HEK293 (cell line): ENCODE data around the gene CDK10.

Source experiments
- CTCF ChIA-PET: fragments of 350-600 bp; formaldehyde crosslinking; extraction: SDS; loops from one replicate; lab custom pipeline; 2021; ENCODE audit warnings: antibody characterized with exemption; lab: Yijun Ruan, JAX
- POLR2A ChIA-PET: fragments of 300-600 bp; formaldehyde crosslinking; extraction: SDS; loops from one replicate; lab custom pipeline; 2020; ENCODE audit warnings: antibody characterized with exemption, inconsistent platforms; lab: Yijun Ruan, JAX
- H3K27ac ChIP-seq: fragments of 200-500 bp; sonication (Bioruptor generic); 2 replicates; pipeline ENCODE4 v1.5.1; 2014; ENCODE audit warnings: low read depth, low read length, control low read depth, inconsistent platforms; ENCODE audit errors: extremely low read depth
- H3K36me3 ChIP-seq, 2 experiments: fragments of 200-500 bp in 1 of 2; sonication (Bioruptor generic) in 1 of 2; 1 replicate in 1 of 2; 2 replicates in 1 of 2; pipeline ENCODE4 v1.5.1; 2014 to 2017; ENCODE audit warnings: inconsistent platforms in 2 of 2, low read length in 2 of 2; ENCODE audit not compliant: control insufficient read depth in 2 of 2, insufficient read depth in 1 of 2
- H3K4me1 ChIP-seq: fragments of 200-500 bp; sonication (Bioruptor generic); 2 replicates; pipeline ENCODE4 v1.5.1; 2014; ENCODE audit warnings: mild to moderate bottlenecking, low read length, inconsistent platforms; ENCODE audit not compliant: control insufficient read depth, insufficient read depth
- H3K4me3 ChIP-seq: 2 replicates; pipeline ENCODE4 v1.5.1; 2011; ENCODE audit warnings: low read depth, mild to moderate bottlenecking, control low read depth, low read length, moderate library complexity
- H3K9me3 ChIP-seq: fragments of 200-500 bp; sonication (Bioruptor generic); 2 replicates; pipeline ENCODE4 v1.5.1; 2014; ENCODE audit warnings: low read depth, low read length, inconsistent platforms; ENCODE audit not compliant: control insufficient read depth, insufficient read depth
- GLIS2 ChIP-seq: fragments of 450-650 bp; formaldehyde crosslinking; IDR thresholded peaks from 2 replicates; pipeline ENCODE4 v1.5.1; 2016; ENCODE audit warnings: missing biosample characterization, missing genetic modification characterization
- SCRT2 ChIP-seq: fragments of 450-650 bp; formaldehyde crosslinking; IDR thresholded peaks from 2 replicates; pipeline ENCODE4 v1.5.1; 2016; ENCODE audit warnings: missing biosample characterization, missing genetic modification characterization
- SP3 ChIP-seq: fragments of 450-650 bp; formaldehyde crosslinking; IDR thresholded peaks from 2 replicates; pipeline ENCODE4 v1.5.1; 2016; ENCODE audit warnings: missing biosample characterization, missing genetic modification characterization
- TRIM28 ChIP-seq: IDR thresholded peaks from 2 replicates; pipeline ENCODE4 v1.6.1; 2011; ENCODE audit warnings: low read length, control low read depth, borderline replicate concordance
- YY1 ChIP-seq: fragments of 450-650 bp; formaldehyde crosslinking; IDR thresholded peaks from 2 replicates; pipeline ENCODE4 v1.5.1; 2018; ENCODE audit warnings: missing biosample characterization, missing genetic modification characterization
- ZBTB20 ChIP-seq: fragments of 450-650 bp; formaldehyde crosslinking; IDR thresholded peaks from 2 replicates; pipeline ENCODE4 v1.5.1; 2016; ENCODE audit warnings: missing biosample characterization, missing genetic modification characterization
- ZBTB48 ChIP-seq: fragments of 450-650 bp; formaldehyde crosslinking; IDR thresholded peaks from 2 replicates; pipeline ENCODE4 v1.5.1; 2016; ENCODE audit warnings: missing biosample characterization, missing genetic modification characterization
- ZNF140 ChIP-seq: fragments of 450-650 bp; formaldehyde crosslinking; IDR thresholded peaks from 2 replicates; pipeline ENCODE4 v1.5.1; 2016; ENCODE audit warnings: missing biosample characterization, missing genetic modification characterization
- ZNF24 ChIP-seq: fragments of 450-650 bp; formaldehyde crosslinking; IDR thresholded peaks from 2 replicates; pipeline ENCODE4 v1.5.1; 2016; ENCODE audit warnings: missing biosample characterization, missing genetic modification characterization
- ZNF394 ChIP-seq: fragments of 450-650 bp; formaldehyde crosslinking; IDR thresholded peaks from 2 replicates; pipeline ENCODE4 v1.5.1; 2016; ENCODE audit warnings: missing biosample characterization, missing genetic modification characterization, mild to moderate bottlenecking, moderate library complexity, borderline replicate concordance
- ZNF48 ChIP-seq: fragments of 450-650 bp; formaldehyde crosslinking; IDR thresholded peaks from 2 replicates; pipeline ENCODE4 v1.5.1; 2016; ENCODE audit warnings: missing biosample characterization, missing genetic modification characterization
- ZNF549 ChIP-seq: fragments of 450-650 bp; IDR thresholded peaks from 2 replicates; pipeline ENCODE4 v1.5.1; 2018; ENCODE audit warnings: missing biosample characterization, missing genetic modification characterization, mild to moderate bottlenecking, inconsistent platforms, moderate library complexity
- ZNF626 ChIP-seq: fragments of 450-650 bp; sonication (Bioruptor Pico); formaldehyde crosslinking; IDR thresholded peaks from 2 replicates; pipeline ENCODE4 v1.5.1; 2018; ENCODE audit warnings: missing biosample characterization, missing genetic modification characterization, inconsistent platforms
- ZNF777 ChIP-seq: fragments of 450-650 bp; formaldehyde crosslinking; IDR thresholded peaks from 2 replicates; pipeline ENCODE4 v1.5.1; 2017; ENCODE audit warnings: missing biosample characterization, missing genetic modification characterization, borderline replicate concordance
- ZNF843 ChIP-seq: fragments of 450-650 bp; formaldehyde crosslinking; IDR thresholded peaks from 2 replicates; pipeline ENCODE4 v1.5.1; 2016; ENCODE audit warnings: missing biosample characterization, missing genetic modification characterization
- ZSCAN16 ChIP-seq: fragments of 450-650 bp; formaldehyde crosslinking; IDR thresholded peaks from 2 replicates; pipeline ENCODE4 v1.5.1; 2016; ENCODE audit warnings: missing biosample characterization, missing genetic modification characterization
- ZSCAN30 ChIP-seq: fragments of 450-650 bp; IDR thresholded peaks from 2 replicates; pipeline ENCODE4 v1.5.1; 2018; ENCODE audit warnings: missing biosample characterization, mild to moderate bottlenecking, missing genetic modification characterization, moderate library complexity
- TF ChIP-seq, protein P1 (sequence below): fragments of 450-650 bp; formaldehyde crosslinking; IDR thresholded peaks from 2 replicates; pipeline ENCODE4 v1.5.1; 2016; ENCODE audit warnings: missing biosample characterization, missing genetic modification characterization
- TF ChIP-seq, protein P2 (sequence below): fragments of 450-650 bp; formaldehyde crosslinking; IDR thresholded peaks from 2 replicates; pipeline ENCODE4 v1.5.0; 2017; ENCODE audit warnings: missing biosample characterization, missing genetic modification characterization, borderline replicate concordance
- TF ChIP-seq, protein P3 (sequence below): fragments of 450-650 bp; formaldehyde crosslinking; IDR thresholded peaks from 2 replicates; pipeline ENCODE4; 2016; ENCODE audit warnings: missing biosample characterization, missing genetic modification characterization
- TF ChIP-seq, protein P4 (sequence below): fragments of 450-650 bp; formaldehyde crosslinking; IDR thresholded peaks from 2 replicates; pipeline ENCODE4 v1.5.1; 2016; ENCODE audit warnings: missing biosample characterization, missing genetic modification characterization
- TF ChIP-seq, protein P5 (sequence below): fragments of 450-650 bp; formaldehyde crosslinking; IDR thresholded peaks from 2 replicates; pipeline ENCODE4 v1.5.1; 2016; ENCODE audit warnings: missing biosample characterization, missing genetic modification characterization
- TF ChIP-seq, protein P6 (sequence below): fragments of 450-650 bp; formaldehyde crosslinking; IDR thresholded peaks from 2 replicates; pipeline ENCODE4 v1.5.1; 2016; ENCODE audit warnings: missing biosample characterization, missing genetic modification characterization
- TF ChIP-seq, protein P7 (sequence below): fragments of 450-650 bp; formaldehyde crosslinking; IDR thresholded peaks from 2 replicates; pipeline ENCODE4 v1.5.1; 2016; ENCODE audit warnings: missing biosample characterization, missing genetic modification characterization

CDK10 gene

DNA sequence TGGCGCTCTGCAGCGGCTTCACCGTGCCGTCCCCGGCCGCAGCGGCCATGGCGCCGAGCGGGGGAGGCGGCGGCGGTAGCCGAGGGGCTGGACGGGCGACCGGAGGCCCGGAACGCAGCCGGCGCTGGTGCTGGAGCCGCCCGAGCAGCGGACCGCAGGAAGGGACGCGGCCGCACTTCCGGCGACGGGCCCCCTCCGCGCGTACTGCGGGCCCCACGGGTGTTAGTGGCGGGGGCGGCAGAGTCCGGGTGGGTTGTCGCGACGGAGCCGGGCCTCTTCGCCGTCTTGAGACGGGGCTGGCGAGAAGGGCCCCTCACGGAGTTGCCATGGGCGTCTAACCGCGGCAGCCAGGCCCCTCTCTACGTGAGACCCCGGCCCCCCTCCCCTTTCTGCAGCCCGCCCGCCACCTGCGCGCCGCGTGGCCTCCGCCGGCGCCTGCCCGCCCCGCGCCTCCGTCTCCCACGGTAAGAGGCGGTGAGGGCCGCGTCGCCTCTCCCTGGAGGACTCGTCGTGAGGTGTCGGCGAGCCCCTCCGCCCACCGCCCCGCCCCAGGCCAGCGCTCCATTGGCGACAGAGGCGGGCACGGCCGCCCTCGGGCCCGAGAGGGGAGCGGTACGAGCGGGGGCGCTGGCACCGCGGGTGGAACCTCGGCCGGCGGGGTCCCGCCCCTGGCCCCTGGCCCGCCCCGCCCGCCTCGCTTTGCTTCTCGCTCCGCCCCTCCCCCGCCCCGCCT, 34.5 kb downstream of the CDK10 start, which contains the start of the genes VPS9D1 and ZNF276:
TSS of gene VPS9D1 (minus strand) at position 86 of the 733 bp plus-strand sequence. CDS start at position 49, 37 bp downstream.
TSS of gene ZNF276 (plus strand) at position 725 of the 733 bp plus-strand sequence. CDS start 104 bp downstream, outside the sequence.
- peak within 1 kb of the TSS; percentile 70 for H3K4me3 ChIP-seq
- peaks cover 5% of the 10 kb centered on the region; the same call in 1 of the 2 replicates for H3K4me1 ChIP-seq
- CTCF ChIA-PET = interaction anchor here (0.7 to 1.5 kb wide), 3 partner anchors 14 to 153 kb away, joined by 3 to 10 read pairs (median 3); partner anchors contain the start of gene TCF25
- H3K27ac ChIP-seq = peak within 1 kb of the TSS; percentile 84
- H3K36me3 ChIP-seq = peaks cover 12 to 35% of the 10 kb centered on the region in 2 experiments; a peak in 2 of 3 replicates
- no peaks in the 10 kb centered on the region for H3K9me3 ChIP-seq
- POLR2A ChIA-PET = interaction anchor here (1.5 to 1.9 kb wide), 2 partner anchors 15 to 21 kb away, joined by 6 to 12 read pairs; no protein-coding TSS in a partner anchor
- TF ChIP-seq YY1 (tag by site-specific recombination) = peak; percentile 76
- TF ChIP-seq ZNF394 (tag by site-specific recombination) = peak; percentile 25; the same call in 1 of the 2 replicates
- TF ChIP-seq, protein P1, sequence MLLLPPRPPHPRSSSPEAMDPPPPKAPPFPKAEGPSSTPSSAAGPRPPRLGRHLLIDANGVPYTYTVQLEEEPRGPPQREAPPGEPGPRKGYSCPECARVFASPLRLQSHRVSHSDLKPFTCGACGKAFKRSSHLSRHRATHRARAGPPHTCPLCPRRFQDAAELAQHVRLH (tag by site-specific recombination) = peak; percentile 55; the same call in 1 of the 2 replicates
- no peak for TF ChIP-seq ZNF140 (tag by site-specific recombination)
- TF ChIP-seq ZBTB48 = 0 out of 2 replicates have a peak, but pooled peaks have one; percentile 25
- TF ChIP-seq TRIM28 = no peak
- TF ChIP-seq SP3 = peak; percentile 28; the same call in 1 of the 2 replicates
- TF ChIP-seq ZNF626 (tag by site-specific recombination) = peak; percentile 93
- TF ChIP-seq, protein P2, sequence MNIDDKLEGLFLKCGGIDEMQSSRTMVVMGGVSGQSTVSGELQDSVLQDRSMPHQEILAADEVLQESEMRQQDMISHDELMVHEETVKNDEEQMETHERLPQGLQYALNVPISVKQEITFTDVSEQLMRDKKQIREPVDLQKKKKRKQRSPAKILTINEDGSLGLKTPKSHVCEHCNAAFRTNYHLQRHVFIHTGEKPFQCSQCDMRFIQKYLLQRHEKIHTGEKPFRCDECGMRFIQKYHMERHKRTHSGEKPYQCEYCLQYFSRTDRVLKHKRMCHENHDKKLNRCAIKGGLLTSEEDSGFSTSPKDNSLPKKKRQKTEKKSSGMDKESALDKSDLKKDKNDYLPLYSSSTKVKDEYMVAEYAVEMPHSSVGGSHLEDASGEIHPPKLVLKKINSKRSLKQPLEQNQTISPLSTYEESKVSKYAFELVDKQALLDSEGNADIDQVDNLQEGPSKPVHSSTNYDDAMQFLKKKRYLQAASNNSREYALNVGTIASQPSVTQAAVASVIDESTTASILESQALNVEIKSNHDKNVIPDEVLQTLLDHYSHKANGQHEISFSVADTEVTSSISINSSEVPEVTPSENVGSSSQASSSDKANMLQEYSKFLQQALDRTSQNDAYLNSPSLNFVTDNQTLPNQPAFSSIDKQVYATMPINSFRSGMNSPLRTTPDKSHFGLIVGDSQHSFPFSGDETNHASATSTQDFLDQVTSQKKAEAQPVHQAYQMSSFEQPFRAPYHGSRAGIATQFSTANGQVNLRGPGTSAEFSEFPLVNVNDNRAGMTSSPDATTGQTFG = 0 out of 2 replicates have a peak, but pooled peaks have one; percentile 32
- TF ChIP-seq, protein P3, sequence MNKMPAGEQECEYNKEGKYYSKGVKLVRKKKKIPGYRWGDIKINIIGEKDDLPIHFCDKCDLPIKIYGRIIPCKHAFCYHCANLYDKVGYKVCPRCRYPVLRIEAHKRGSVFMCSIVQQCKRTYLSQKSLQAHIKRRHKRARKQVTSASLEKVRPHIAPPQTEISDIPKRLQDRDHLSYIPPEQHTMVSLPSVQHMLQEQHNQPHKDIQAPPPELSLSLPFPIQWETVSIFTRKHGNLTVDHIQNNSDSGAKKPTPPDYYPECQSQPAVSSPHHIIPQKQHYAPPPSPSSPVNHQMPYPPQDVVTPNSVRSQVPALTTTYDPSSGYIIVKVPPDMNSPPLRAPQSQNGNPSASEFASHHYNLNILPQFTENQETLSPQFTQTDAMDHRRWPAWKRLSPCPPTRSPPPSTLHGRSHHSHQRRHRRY (tag by site-specific recombination) = no peak
- TF ChIP-seq ZBTB20 (tag by site-specific recombination) = peak; percentile 50; the same call in 1 of the 2 replicates
- no peak for TF ChIP-seq ZNF48 (tag by site-specific recombination)
- 0 out of 2 replicates have a peak, but pooled peaks have one; percentile 14 for TF ChIP-seq ZNF549 (tag by site-specific recombination)
- TF ChIP-seq, protein P4, sequence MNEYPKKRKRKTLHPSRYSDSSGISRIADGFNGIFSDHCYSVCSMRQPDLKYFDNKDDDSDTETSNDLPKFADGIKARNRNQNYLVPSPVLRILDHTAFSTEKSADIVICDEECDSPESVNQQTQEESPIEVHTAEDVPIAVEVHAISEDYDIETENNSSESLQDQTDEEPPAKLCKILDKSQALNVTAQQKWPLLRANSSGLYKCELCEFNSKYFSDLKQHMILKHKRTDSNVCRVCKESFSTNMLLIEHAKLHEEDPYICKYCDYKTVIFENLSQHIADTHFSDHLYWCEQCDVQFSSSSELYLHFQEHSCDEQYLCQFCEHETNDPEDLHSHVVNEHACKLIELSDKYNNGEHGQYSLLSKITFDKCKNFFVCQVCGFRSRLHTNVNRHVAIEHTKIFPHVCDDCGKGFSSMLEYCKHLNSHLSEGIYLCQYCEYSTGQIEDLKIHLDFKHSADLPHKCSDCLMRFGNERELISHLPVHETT (tag by site-specific recombination) = no peak
- TF ChIP-seq, protein P5, sequence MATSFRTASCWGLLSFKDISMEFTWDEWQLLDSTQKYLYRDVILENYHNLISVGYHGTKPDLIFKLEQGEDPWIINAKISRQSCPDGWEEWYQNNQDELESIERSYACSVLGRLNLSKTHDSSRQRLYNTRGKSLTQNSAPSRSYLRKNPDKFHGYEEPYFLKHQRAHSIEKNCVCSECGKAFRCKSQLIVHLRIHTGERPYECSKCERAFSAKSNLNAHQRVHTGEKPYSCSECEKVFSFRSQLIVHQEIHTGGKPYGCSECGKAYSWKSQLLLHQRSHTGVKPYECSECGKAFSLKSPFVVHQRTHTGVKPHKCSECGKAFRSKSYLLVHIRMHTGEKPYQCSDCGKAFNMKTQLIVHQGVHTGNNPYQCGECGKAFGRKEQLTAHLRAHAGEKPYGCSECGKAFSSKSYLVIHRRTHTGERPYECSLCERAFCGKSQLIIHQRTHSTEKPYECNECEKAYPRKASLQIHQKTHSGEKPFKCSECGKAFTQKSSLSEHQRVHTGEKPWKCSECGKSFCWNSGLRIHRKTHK (tag by site-specific recombination) = no peak
- peak; percentile 70; the same call in 1 of the 2 replicates for TF ChIP-seq GLIS2 (tag by site-specific recombination)
- TF ChIP-seq ZNF777 (tag by site-specific recombination) = peak; percentile 43; the same call in 1 of the 2 replicates
- TF ChIP-seq ZNF24 (tag by site-specific recombination) = peak; percentile 50; the same call in 1 of the 2 replicates
- TF ChIP-seq, protein P6, sequence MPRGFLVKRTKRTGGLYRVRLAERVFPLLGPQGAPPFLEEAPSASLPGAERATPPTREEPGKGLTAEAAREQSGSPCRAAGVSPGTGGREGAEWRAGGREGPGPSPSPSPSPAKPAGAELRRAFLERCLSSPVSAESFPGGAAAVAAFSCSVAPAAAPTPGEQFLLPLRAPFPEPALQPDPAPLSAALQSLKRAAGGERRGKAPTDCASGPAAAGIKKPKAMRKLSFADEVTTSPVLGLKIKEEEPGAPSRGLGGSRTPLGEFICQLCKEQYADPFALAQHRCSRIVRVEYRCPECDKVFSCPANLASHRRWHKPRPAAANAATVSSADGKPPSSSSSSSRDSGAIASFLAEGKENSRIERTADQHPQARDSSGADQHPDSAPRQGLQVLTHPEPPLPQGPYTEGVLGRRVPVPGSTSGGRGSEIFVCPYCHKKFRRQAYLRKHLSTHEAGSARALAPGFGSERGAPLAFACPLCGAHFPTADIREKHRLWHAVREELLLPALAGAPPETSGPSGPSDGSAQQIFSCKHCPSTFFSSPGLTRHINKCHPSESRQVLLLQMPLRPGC (tag by site-specific recombination) = 0 out of 2 replicates have a peak, but pooled peaks have one; percentile 48
- no peak for TF ChIP-seq ZSCAN16 (tag by site-specific recombination)
- no peak for TF ChIP-seq SCRT2 (tag by site-specific recombination)
- TF ChIP-seq, protein P7, sequence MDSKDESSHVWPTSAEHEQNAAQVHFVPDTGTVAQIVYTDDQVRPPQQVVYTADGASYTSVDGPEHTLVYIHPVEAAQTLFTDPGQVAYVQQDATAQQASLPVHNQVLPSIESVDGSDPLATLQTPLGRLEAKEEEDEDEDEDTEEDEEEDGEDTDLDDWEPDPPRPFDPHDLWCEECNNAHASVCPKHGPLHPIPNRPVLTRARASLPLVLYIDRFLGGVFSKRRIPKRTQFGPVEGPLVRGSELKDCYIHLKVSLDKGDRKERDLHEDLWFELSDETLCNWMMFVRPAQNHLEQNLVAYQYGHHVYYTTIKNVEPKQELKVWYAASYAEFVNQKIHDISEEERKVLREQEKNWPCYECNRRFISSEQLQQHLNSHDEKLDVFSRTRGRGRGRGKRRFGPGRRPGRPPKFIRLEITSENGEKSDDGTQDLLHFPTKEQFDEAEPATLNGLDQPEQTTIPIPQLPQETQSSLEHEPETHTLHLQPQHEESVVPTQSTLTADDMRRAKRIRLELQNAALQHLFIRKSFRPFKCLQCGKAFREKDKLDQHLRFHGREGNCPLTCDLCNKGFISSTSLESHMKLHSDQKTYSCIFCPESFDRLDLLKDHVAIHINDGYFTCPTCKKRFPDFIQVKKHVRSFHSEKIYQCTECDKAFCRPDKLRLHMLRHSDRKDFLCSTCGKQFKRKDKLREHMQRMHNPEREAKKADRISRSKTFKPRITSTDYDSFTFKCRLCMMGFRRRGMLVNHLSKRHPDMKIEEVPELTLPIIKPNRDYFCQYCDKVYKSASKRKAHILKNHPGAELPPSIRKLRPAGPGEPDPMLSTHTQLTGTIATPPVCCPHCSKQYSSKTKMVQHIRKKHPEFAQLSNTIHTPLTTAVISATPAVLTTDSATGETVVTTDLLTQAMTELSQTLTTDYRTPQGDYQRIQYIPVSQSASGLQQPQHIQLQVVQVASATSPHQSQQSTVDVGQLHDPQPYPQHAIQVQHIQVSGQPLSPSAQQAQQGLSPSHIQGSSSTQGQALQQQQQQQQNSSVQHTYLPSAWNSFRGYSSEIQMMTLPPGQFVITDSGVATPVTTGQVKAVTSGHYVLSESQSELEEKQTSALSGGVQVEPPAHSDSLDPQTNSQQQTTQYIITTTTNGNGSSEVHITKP (tag by site-specific recombination) = 0 out of 2 replicates have a peak, but pooled peaks have one; percentile 12
- peak; percentile 97 for TF ChIP-seq ZSCAN30 (tag by site-specific recombination)
- TF ChIP-seq ZNF843 (tag by site-specific recombination) = peak; percentile 47; the same call in 1 of the 2 replicates
